ENCODE measurements around the gene TLDC2. TPM values are rescaled to one million over a fixed set of nuclear protein-coding genes. Genes with fewer than 3 reads are reported as not detected.
A peak's percentile ranks its signal among the peaks of the same experiment; 100 is the strongest.
"Not testable (repeated sequence)": the region's sequence is repeated elsewhere in the genome, so short reads cannot be mapped to it uniquely, and the experiment has no call there.

TLDC2 gene
- total RNA-seq, 1 donor: not detected

DNA sequence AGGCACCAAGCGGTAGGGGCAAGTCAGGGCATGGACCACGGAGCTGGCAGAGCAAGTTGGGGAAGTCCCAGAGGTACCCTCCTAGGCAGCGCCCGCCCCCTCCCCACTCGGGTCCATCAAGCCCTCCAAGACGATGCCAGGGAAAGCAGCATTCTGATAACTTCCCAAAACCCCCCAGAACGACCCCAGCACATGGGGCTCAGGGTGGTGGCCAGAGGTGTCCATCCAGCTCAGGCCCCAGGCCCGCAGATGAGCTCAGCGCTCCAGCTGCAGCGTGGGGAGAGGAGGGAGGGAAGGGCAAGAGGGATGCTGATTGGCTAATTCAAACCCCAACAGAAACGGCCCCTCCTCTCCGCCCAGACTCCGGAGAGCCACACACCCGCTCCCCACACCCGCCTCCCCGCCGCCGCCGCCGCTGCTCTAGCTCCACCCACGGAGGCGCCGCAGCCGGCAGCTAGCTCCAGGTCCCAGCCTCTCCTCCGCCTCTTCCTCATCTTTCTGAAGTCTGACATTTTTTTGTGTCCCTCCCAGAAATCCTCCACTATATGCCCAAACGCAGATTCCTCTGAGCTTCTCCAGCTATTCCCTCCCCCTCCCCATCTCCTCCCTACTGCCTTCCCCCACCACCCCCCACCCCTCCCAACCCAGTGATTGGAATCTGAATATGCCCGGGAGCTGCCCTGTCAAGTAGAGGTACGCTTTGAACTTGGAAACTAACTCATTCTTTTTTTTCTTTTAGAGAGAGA lies 40.3 kb upstream of the TLDC2 start:
- H3K27me3 ChIP-seq (ENCODE audit: insufficient read depth, low read length): no peaks in the 10 kb centered on the region
- peaks cover 43% of the 10 kb centered on the region for H3K4me1 ChIP-seq (ENCODE audit: insufficient read depth, low read length)
- TF ChIP-seq, protein P1, sequence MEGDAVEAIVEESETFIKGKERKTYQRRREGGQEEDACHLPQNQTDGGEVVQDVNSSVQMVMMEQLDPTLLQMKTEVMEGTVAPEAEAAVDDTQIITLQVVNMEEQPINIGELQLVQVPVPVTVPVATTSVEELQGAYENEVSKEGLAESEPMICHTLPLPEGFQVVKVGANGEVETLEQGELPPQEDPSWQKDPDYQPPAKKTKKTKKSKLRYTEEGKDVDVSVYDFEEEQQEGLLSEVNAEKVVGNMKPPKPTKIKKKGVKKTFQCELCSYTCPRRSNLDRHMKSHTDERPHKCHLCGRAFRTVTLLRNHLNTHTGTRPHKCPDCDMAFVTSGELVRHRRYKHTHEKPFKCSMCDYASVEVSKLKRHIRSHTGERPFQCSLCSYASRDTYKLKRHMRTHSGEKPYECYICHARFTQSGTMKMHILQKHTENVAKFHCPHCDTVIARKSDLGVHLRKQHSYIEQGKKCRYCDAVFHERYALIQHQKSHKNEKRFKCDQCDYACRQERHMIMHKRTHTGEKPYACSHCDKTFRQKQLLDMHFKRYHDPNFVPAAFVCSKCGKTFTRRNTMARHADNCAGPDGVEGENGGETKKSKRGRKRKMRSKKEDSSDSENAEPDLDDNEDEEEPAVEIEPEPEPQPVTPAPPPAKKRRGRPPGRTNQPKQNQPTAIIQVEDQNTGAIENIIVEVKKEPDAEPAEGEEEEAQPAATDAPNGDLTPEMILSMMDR (IDR thresholded peaks at IDR 0.05; ENCODE audit: extremely low read depth, low read depth, low read length): no peak
- peak overlapping the region; percentile 42 for H3K4me3 ChIP-seq (ENCODE audit: insufficient read depth, low read length)
- H2AFZ ChIP-seq (ENCODE audit: low read length): no peak overlapping the region
- peak; percentile 99 for DNase-seq (ENCODE audit: insufficient read length, low spot score, missing footprints)
- peaks cover 6% of the 10 kb centered on the region for H4K20me1 ChIP-seq (ENCODE audit: insufficient read depth, low read length)
- peak overlapping the region; percentile 79 for H3K27ac ChIP-seq (ENCODE audit: low read depth, low read length)
- peak overlapping the region; percentile 70 for H3K4me2 ChIP-seq (ENCODE audit: insufficient read depth, low read length)
- H3K36me3 ChIP-seq (ENCODE audit: insufficient read depth, low read length): peaks cover 16% of the 10 kb centered on the region
- no peaks in the 10 kb centered on the region for H3K9me3 ChIP-seq (ENCODE audit: low read depth, low read length)
- peaks cover 43% of the 10 kb centered on the region for H3K79me2 ChIP-seq (ENCODE audit: insufficient read depth, low read length)

DNA sequence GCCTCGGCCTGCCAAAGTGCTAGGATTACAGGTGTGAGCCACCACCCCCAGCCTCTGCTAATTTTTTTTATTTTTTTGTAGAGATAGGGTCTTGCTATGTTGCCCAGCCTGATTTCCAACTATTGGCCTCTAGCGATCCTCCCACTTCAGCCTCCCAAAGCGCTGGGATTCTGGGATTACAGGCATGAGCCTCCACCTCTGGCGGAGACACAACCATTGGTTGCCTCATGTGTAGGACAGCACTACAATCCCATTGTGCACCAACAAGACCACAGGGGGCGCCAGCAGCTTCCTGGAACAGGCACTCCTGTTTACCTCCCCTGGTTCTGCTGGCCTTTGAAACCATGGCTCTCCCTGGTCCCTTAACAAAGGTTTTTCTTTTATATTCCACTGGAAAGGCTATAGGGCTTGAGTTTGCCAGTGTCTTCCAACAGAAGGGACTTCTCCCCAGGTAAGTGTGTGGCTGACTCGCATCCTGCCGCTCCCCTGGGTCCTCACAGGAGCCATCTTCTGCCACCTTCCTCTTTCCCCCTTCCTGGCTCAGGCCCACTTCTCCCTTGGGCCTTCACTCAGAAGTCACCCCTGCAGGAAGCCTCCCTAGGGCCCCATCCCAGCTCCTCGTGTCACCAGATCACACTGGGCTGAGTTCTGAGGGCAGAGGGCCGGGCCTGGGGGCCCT lies 39.2 kb upstream of the TLDC2 start:
- H3K27ac ChIP-seq (ENCODE audit: low read depth, low read length): peak overlapping the region; percentile 17
- no peak overlapping the region for H3K4me2 ChIP-seq (ENCODE audit: insufficient read depth, low read length)
- H3K4me1 ChIP-seq (ENCODE audit: insufficient read depth, low read length): peaks cover 32% of the 10 kb centered on the region
- H3K79me2 ChIP-seq (ENCODE audit: insufficient read depth, low read length): peaks cover 53% of the 10 kb centered on the region
- peaks cover under 1% of the 10 kb centered on the region for H4K20me1 ChIP-seq (ENCODE audit: insufficient read depth, low read length)
- no peaks in the 10 kb centered on the region for H3K9me3 ChIP-seq (ENCODE audit: low read depth, low read length)
- no peak overlapping the region for H3K4me3 ChIP-seq (ENCODE audit: insufficient read depth, low read length)
- DNase-seq (ENCODE audit: insufficient read length, low spot score, missing footprints): peak; percentile 51
- H3K27me3 ChIP-seq (ENCODE audit: insufficient read depth, low read length): no peaks in the 10 kb centered on the region
- H3K36me3 ChIP-seq (ENCODE audit: insufficient read depth, low read length): peaks cover 16% of the 10 kb centered on the region
- TF ChIP-seq, protein P1 (IDR thresholded peaks at IDR 0.05; ENCODE audit: extremely low read depth, low read depth, low read length): peak; percentile 57
- no peak overlapping the region for H2AFZ ChIP-seq (ENCODE audit: low read length)

DNA sequence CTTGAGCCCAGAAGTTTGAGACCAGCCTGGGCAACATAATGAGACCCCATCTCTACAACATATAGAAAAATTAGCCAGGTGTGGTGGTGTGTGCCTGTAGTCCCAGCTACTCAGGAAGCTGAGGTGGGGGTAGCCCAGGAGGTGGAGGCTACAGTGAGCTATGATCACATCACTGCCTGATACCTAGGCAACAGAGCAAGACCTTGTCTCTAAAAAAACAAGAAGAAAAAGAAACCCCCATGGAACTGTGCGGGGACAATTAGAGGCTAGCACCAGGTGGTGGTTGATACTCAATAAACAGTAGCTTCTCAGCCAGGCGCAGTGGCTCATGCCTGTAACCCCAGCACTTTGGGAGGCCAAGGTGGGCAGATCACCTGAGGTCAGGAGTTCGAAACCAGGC lies 37.6 kb upstream of the TLDC2 start:
- DNase-seq (ENCODE audit: insufficient read length, low spot score, missing footprints); H3K27me3 ChIP-seq (ENCODE audit: insufficient read depth, low read length); H3K4me3 ChIP-seq (ENCODE audit: insufficient read depth, low read length); H4K20me1 ChIP-seq (ENCODE audit: insufficient read depth, low read length); H2AFZ ChIP-seq (ENCODE audit: low read length); H3K4me2 ChIP-seq (ENCODE audit: insufficient read depth, low read length); H3K9me3 ChIP-seq (ENCODE audit: low read depth, low read length); H3K27ac ChIP-seq (ENCODE audit: low read depth, low read length): not testable (repeated sequence)
- Histone ChIP-seq H3K79me2 (ENCODE audit: insufficient read depth, low read length) (peaks cover 59% of the 10 kb centered on the region), H3K4me1 (ENCODE audit: insufficient read depth, low read length) (peaks cover 19% of the 10 kb centered on the region), H3K36me3 (ENCODE audit: insufficient read depth, low read length) (peaks cover 16% of the 10 kb centered on the region)

DNA sequence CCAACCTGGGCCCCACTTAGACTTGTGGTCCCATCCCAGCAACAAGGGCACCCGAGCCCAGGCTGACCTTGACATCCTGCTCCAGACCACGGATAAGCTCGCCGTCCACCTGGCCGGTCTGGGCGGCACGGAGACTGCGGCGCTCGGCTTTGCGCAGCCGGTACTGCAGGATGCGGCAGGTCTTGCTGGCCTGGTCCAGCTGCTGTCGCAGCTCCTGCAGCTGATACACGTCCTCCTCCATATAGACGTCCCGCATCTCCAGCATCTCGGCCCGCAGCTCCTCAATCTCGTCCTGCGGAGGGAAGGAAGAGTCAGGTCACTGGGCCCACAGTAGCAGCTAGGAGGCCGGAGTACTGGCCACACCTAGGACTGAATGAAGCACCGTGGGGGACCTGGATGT lies 36.8 kb upstream of the TLDC2 start:
- peaks cover 16% of the 10 kb centered on the region for H3K4me1 ChIP-seq (ENCODE audit: insufficient read depth, low read length)
- H3K4me3 ChIP-seq (ENCODE audit: insufficient read depth, low read length): no peak overlapping the region
- H3K27me3 ChIP-seq (ENCODE audit: insufficient read depth, low read length): no peaks in the 10 kb centered on the region
- H3K4me2 ChIP-seq (ENCODE audit: insufficient read depth, low read length): no peak overlapping the region
- peaks cover 16% of the 10 kb centered on the region for H3K36me3 ChIP-seq (ENCODE audit: insufficient read depth, low read length)
- TF ChIP-seq, protein P1 (IDR thresholded peaks at IDR 0.05; ENCODE audit: extremely low read depth, low read depth, low read length): no peak
- H3K79me2 ChIP-seq (ENCODE audit: insufficient read depth, low read length): peaks cover 56% of the 10 kb centered on the region
- no peak overlapping the region for H3K27ac ChIP-seq (ENCODE audit: low read depth, low read length)
- no peak overlapping the region for H2AFZ ChIP-seq (ENCODE audit: low read length)
- DNase-seq (ENCODE audit: insufficient read length, low spot score, missing footprints): peak; percentile 4
- H3K9me3 ChIP-seq (ENCODE audit: low read depth, low read length): no peaks in the 10 kb centered on the region
- no peaks in the 10 kb centered on the region for H4K20me1 ChIP-seq (ENCODE audit: insufficient read depth, low read length)

DNA sequence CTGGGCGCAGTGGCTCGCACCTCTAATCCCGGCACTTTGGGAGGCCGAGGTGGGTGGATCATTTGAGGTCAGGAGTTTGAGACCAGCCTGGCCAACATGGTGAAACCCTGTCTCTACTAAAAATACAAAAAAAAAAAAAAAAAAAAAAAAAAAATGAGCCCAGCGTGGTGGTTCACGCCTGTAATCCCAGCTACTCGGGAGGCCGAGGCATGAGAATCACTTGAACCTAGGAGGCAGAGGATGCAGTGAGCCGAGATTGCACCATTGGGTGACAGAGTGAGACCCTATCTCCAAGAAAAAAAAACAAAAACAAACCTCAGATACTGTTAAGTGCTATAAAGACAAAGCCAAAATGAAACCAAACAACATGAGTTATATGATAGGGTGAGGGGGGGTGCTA lies 34.9 kb upstream of the TLDC2 start:
- H3K4me1 ChIP-seq (ENCODE audit: insufficient read depth, low read length): peaks cover 22% of the 10 kb centered on the region
- H3K4me2 ChIP-seq (ENCODE audit: insufficient read depth, low read length); DNase-seq (ENCODE audit: insufficient read length, low spot score, missing footprints); H3K4me3 ChIP-seq (ENCODE audit: insufficient read depth, low read length); H3K9me3 ChIP-seq (ENCODE audit: low read depth, low read length); H2AFZ ChIP-seq (ENCODE audit: low read length); H3K27me3 ChIP-seq (ENCODE audit: insufficient read depth, low read length); H4K20me1 ChIP-seq (ENCODE audit: insufficient read depth, low read length): not testable (repeated sequence)
- H3K27ac ChIP-seq (ENCODE audit: low read depth, low read length): peak overlapping the region; percentile 37
- H3K36me3 ChIP-seq (ENCODE audit: insufficient read depth, low read length): peaks cover 13% of the 10 kb centered on the region
- H3K79me2 ChIP-seq (ENCODE audit: insufficient read depth, low read length): peaks cover 62% of the 10 kb centered on the region

Data from osteoblast (primary cell).